ENCODE results near the gene ZNF423.

DNA sequence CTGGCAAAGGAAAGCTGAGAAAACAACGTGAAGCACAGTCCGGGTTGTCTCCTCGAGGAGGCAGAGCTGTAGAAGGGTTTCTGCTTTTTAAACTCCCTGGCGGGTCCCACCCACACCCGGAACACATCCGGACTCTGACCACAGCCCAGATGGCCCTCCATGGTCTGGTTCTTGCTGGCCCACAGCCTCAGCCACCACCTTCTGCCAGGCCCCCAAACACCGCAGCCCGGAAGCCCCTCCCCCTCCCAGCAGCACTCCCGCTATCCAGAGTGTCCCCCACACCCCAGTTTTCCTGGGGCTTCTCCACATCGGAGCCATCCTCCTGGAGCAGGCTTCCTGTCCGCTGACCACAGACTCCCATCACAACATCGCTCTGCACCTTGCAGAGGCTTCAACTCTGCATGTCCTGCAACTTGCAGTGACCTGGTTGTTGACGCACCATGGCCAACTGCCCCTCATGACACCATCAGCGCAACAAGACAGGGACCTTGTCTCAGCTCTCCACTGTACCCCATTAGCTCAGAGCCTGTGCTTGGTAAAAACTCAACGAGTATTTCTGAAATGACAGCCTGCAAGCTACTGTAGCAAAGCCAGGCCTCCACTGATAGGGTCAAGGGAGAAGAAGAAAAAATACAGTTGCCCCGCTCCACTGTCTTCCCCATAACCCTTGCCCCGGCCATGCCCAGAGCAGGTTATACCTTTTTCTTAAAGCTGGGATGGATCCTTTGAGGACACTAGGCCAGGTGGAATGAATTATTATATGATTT is 352.5 kb downstream of the ZNF423 start:
- no peak for TF ChIP-seq ZBTB33 (IDR thresholded peaks at IDR 0.05; ENCODE audit: borderline replicate concordance, low read depth)
- no peak for TF ChIP-seq FOSL2 (IDR thresholded peaks at IDR 0.05; ENCODE audit: borderline replicate concordance, low read depth)
- TF ChIP-seq YY1 (IDR thresholded peaks at IDR 0.05; ENCODE audit: low read depth): no peak
- TF ChIP-seq CTCF (IDR thresholded peaks at IDR 0.05): no peak
- no peak for TF ChIP-seq EP300 (IDR thresholded peaks at IDR 0.05; ENCODE audit: borderline replicate concordance in 1 of 2, low read depth in 1 of 2, low read length in 1 of 2)
- no peak for TF ChIP-seq IRF3 (IDR thresholded peaks at IDR 0.05; ENCODE audit: low read depth, low read length)
- no peak for TF ChIP-seq POLR2AphosphoS5 (IDR thresholded peaks at IDR 0.05; ENCODE audit: low read depth, low read length)
- no peak for TF ChIP-seq SMC3 (IDR thresholded peaks at IDR 0.05; ENCODE audit: low read depth, low read length)
- no peak for TF ChIP-seq TAF1 (IDR thresholded peaks at IDR 0.05; ENCODE audit: borderline replicate concordance, low read depth, low read length)
- TF ChIP-seq REST (IDR thresholded peaks at IDR 0.05; ENCODE audit: low read depth, low read length): no peak
- no peak for TF ChIP-seq EZH2phosphoT487 (IDR thresholded peaks at IDR 0.05; ENCODE audit: borderline replicate concordance, low read depth)
